ENCODE measurements around the gene DUSP21.
"Not testable (repeated sequence)": the region's sequence is repeated elsewhere in the genome, so short reads cannot be mapped to it uniquely, and the experiment has no call there.

DUSP21 gene

DNA sequence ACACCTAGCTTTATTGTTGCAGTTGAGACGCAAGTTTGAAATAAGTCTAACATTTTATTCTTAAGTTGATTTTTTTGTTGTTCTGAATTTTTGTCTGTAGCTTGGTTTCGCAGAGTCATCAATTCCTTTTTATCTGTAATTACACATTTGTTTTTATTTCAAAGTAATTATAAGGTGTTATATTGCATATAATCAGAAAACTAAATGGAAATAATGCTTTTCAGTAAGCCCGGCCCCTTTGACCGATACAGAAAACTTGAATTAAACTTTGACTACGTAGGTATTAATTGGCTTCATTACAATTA is 31.3 kb downstream of the DUSP21 start:
- no peak for DNase-seq (ENCODE audit: extremely low read depth in 1 of 2, low read depth in 1 of 2)

DNA sequence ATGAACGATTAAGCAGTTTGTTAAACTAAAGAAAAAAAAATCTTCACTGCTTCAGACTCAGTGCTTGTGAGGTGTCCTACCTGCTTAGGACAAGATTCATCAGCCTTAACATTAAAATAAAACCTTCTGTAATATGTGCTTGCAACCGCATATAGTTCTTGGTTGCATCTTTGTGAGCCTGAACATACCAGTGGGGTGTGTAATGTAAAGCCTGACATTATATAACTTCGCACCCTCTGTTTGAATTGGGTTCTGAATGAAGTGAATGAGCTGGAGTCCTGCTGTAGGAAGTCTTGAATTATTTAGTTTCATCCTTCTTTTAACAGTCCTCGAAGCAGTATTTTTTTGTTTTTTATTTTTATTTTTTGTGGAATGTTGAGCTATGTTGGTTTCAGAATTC is 32.3 kb downstream of the DUSP21 start:
- no peak for DNase-seq (ENCODE audit: extremely low read depth in 1 of 2, low read depth in 1 of 2)

DNA sequence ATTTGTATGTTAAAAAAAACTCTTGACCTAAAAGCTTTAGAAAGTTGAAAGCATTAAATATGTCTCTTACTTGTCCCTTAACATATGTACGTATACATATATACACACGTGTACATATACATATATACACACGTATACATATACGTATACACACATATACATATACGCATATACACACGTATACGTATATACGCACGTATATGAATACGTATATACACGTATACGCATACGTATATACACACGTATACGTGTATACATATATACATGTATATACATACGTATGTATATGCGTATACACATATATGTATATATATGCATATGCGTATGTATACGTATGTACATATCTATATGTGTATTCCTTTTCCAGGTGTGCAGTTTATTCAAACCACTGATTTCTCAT is 32.9 kb downstream of the DUSP21 start:
- no peak for DNase-seq (ENCODE audit: extremely low read depth in 1 of 2, low read depth in 1 of 2)

DNA sequence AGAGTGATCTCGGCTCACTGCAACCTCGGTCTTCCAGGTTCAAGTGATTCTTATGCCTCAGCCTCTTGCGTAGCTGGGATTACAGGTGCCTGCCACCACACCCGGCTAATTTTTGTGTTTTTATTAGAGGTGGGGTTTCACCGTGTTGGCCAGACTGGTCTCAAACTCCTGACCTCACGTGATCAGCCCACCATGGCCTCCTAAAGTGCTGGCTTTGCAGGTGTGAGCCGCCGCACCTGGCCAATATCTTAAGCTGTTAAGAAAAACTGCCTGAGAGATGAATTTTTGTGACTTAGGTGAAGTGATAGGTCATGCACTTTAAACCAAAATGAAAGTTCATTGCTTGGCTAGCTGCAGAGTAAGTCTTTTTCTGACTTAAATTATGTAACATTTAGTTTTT is 35.0 kb downstream of the DUSP21 start:
- no peak for DNase-seq (ENCODE audit: extremely low read depth in 1 of 2, low read depth in 1 of 2)

DNA sequence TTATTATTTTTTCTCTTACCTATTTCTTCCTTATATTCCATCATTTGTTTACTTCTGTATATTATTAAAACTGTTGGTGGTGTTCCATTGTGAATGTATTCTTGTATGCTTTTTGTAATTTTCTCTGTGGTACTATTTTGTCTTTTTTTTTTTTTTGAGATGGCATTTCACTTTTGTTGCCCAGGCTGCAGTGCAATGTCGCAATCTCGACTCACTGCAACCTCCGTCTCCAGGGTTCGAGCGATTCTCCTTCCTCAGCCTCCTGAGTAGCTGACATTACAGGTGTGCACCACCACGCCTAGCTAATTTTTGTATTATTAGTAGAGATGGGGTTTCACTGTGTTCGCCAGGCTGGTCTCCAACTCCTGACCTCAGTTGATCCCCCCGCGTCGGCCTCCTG is 37.7 kb downstream of the DUSP21 start:
- no peak for DNase-seq (ENCODE audit: extremely low read depth in 1 of 2, low read depth in 1 of 2)

DNA sequence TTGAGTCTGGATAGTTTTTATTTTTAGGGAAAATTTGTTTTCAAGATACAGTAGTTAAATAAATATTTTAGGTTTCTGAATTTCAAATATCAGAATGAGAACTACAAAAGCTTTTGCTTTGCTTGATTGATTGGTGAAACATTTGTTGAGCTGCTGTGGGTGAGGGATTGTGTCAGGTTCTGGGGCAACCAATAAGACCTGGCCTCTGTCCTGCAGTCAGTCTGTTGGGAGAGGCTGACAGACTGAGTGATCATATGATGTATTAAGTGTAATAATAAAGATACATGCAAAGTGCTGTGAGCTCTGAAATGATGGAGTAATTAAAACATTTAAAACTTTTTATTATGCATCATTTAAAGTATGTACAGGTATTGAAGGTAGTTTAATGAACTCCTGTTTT is 38.8 kb downstream of the DUSP21 start:
- DNase-seq (ENCODE audit: extremely low read depth in 1 of 2, low read depth in 1 of 2), result no peak

DNA sequence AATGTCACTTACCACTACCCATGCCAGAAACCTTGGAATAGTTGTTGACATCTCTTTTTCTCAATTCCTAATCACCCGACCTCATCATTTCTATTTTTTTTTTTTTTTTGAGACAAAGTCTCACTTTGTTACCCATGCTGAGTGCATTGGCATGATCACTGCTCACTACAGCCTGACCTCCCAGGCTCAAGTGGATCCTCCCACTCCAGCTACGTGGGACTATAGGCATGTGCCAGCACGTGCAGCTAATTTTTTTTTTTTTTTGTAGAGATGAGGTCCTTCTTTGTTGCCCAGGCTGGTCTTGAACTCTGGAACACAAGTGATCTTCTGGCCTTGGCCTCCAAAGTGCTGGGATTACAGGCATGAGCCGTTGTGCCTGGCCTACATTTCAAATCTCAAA is 41.1 kb downstream of the DUSP21 start:
- DNase-seq (ENCODE audit: extremely low read depth in 1 of 2, low read depth in 1 of 2), result no peak

DNA sequence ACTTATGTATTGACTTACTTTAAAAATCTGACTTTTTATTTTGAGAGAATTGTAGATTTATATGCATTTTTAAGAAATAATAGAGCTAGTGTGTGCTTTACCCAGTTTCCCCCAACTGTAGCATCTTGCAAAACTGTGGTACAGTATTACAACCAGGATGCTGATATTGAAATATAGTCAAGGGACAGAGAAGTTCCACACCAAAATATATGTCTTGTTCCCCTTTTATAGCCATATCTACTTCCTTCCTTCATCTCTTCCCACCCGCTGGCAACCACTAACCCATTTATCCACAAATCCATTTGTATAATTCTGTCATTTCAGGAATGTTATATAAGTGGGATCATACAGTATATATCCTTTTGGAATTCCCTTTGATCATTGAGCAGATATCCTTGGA is 46.0 kb downstream of the DUSP21 start:
- no peak for DNase-seq (ENCODE audit: extremely low read depth in 1 of 2, low read depth in 1 of 2)

DNA sequence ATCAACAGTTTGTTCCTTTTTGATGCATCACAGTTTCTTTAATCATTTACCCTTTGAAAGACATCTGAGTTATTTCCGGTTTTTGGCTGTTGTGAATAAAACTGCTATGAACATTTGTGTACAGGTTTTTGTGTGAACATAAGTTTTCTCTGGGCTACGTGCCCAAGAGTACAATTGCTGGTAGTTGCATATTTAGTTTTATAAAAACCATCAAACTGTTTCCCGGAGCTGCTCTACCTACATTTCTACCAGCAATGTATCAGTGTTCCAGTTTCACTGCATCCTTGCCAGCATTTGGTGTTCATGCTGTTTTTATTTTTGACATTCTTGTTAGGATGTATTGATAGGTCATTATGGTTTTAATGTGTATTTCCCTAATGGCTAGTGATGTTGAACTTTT is 46.4 kb downstream of the DUSP21 start:
- DNase-seq (ENCODE audit: extremely low read depth in 1 of 2, low read depth in 1 of 2), result no peak

DNA sequence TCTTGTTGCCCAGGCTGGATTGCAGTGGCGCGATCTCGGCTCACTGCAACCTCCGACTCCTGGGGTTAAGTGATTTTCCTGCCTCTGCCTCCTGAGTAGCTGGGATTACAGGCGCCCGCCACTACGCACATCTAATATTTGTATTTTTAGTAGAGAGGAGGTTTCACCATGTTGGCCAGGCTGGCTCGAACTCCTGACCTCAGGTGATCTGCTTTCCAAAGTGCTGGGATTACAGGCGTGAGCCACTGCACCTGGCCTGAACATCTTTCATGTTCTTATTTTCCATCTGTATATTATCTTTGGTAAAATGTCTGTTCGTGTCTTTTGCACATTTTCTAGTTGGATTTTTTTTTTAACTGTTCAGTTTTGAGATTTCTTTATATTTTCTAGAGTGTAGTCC is 46.9 kb downstream of the DUSP21 start:
- DNase-seq (ENCODE audit: extremely low read depth in 1 of 2, low read depth in 1 of 2), result not testable (repeated sequence)

DNA sequence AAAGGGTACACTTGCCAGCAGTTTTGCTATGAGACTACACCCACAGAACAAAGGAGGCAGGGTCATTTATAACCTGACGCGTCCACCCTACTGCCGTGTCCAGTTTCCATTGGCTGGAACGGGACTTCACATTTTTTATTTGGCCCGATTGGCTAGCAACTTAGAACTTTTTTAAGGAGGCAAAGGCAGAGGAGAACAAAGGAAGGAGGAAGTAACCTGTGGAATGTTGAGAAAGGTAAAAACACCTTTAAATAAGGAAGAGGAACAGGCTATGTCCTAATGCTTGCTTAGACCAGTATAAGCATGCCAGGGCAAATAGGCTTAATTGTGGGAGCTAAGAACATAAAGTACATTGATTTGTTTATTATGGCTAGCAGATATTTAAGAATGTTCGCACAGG is 47.8 kb downstream of the DUSP21 start:
- DNase-seq (ENCODE audit: extremely low read depth in 1 of 2, low read depth in 1 of 2), result no peak

All from stimulated activated CD8-positive, alpha-beta memory T cell treated with anti-CD3 and anti-CD28 coated beads, Interleukin-7, amount 100 ng/mL, for 48 hours (primary cell).